Measurements from ENCODE around the gene ZSWIM6.

The ZSWIM6 gene

GRCh38 chr5:61438298-61438970 lies 106.4 kb downstream of the ZSWIM6 start:
- DNase-seq (ENCODE audit: extremely low read depth in 1 of 2, low read depth in 1 of 2): no peak

- DNase-seq (ENCODE audit: extremely low read depth in 1 of 2, low read depth in 1 of 2): no peak
Observed at GRCh38 chr5:61440086-61440485, 108.0 kb downstream of the ZSWIM6 start.

- no peak for DNase-seq (ENCODE audit: extremely low read depth in 1 of 2, low read depth in 1 of 2)
Observed at GRCh38 chr5:61440596-61440995, 108.5 kb downstream of the ZSWIM6 start.

GRCh38 chr5:61441742-61442141 lies 109.7 kb downstream of the ZSWIM6 start:
- DNase-seq (ENCODE audit: extremely low read depth in 1 of 2, low read depth in 1 of 2): no peak

GRCh38 chr5:61447780-61448495 lies 115.9 kb downstream of the ZSWIM6 start:
- no peak for DNase-seq (ENCODE audit: extremely low read depth in 1 of 2, low read depth in 1 of 2)

- DNase-seq (ENCODE audit: extremely low read depth in 1 of 2, low read depth in 1 of 2): no peak
Observed at GRCh38 chr5:61449804-61450492, 117.9 kb downstream of the ZSWIM6 start.

GRCh38 chr5:61450493-61451279 lies 118.6 kb downstream of the ZSWIM6 start:
- DNase-seq (ENCODE audit: extremely low read depth in 1 of 2, low read depth in 1 of 2): no peak

- no peak for DNase-seq (ENCODE audit: extremely low read depth in 1 of 2, low read depth in 1 of 2)
Observed at GRCh38 chr5:61455179-61456006, 123.3 kb downstream of the ZSWIM6 start.

- no peak for DNase-seq (ENCODE audit: extremely low read depth in 1 of 2, low read depth in 1 of 2)
Observed at GRCh38 chr5:61460471-61460870, 128.4 kb downstream of the ZSWIM6 start.

GRCh38 chr5:61461417-61461816 lies 129.4 kb downstream of the ZSWIM6 start:
- no peak for DNase-seq (ENCODE audit: extremely low read depth in 1 of 2, low read depth in 1 of 2)

- no peak for DNase-seq (ENCODE audit: extremely low read depth in 1 of 2, low read depth in 1 of 2)
Observed at GRCh38 chr5:61461926-61462325, 129.9 kb downstream of the ZSWIM6 start.

GRCh38 chr5:61463596-61463995 lies 131.5 kb downstream of the ZSWIM6 start:
- no peak for DNase-seq (ENCODE audit: extremely low read depth in 1 of 2, low read depth in 1 of 2)

- DNase-seq (ENCODE audit: extremely low read depth in 1 of 2, low read depth in 1 of 2): no peak
Observed at GRCh38 chr5:61464512-61464911, 132.5 kb downstream of the ZSWIM6 start.

GRCh38 chr5:61465066-61465465 lies 133.0 kb downstream of the ZSWIM6 start:
- DNase-seq (ENCODE audit: extremely low read depth in 1 of 2, low read depth in 1 of 2): no peak

GRCh38 chr5:61465496-61465895 lies 133.4 kb downstream of the ZSWIM6 start:
- DNase-seq (ENCODE audit: extremely low read depth in 1 of 2, low read depth in 1 of 2): no peak

GRCh38 chr5:61466017-61466416 lies 134.0 kb downstream of the ZSWIM6 start:
- DNase-seq (ENCODE audit: extremely low read depth in 1 of 2, low read depth in 1 of 2): no peak

- no peak for DNase-seq (ENCODE audit: extremely low read depth in 1 of 2, low read depth in 1 of 2)
Observed at GRCh38 chr5:61467766-61468482, 135.9 kb downstream of the ZSWIM6 start.

GRCh38 chr5:61468483-61468865 lies 136.4 kb downstream of the ZSWIM6 start:
- DNase-seq (ENCODE audit: extremely low read depth in 1 of 2, low read depth in 1 of 2): no peak

- no peak for DNase-seq (ENCODE audit: extremely low read depth in 1 of 2, low read depth in 1 of 2)
Observed at GRCh38 chr5:61471352-61471751, 139.3 kb downstream of the ZSWIM6 start.
